HepG2 (cell line): ENCODE data around the gene TEX19. TPM values are rescaled to one million over a fixed set of nuclear protein-coding genes. Genes with fewer than 3 reads are reported as not detected.

ENCODE experiments used
- ATAC-seq: fragments of 200-7000 bp; cut with Tn5 transposase; 3 replicates; pipeline ENCODE4 v1.9.1; 2020; ENCODE audit warnings: mild to moderate bottlenecking, moderate library complexity
- BruUV-seq: library from RNA; stranded (reverse); fragments of 400-500 nt; replicated peaks from 2 replicates; lab custom pipeline; 2021; lab: Mats Ljungman, UMichigan
- CTCF ChIA-PET: fragments of 300-600 bp; formaldehyde crosslinking; extraction: SDS; loops from one replicate; lab custom pipeline; 2021; ENCODE audit warnings: low total read pairs, inconsistent platforms, low intra/inter-chr PET ratio; lab: Yijun Ruan, JAX
- POLR2A ChIA-PET: fragments of 350-600 bp; sonication (Branson Sonifier 250); formaldehyde crosslinking; loops from one replicate; lab custom pipeline; 2020; ENCODE audit warnings: antibody characterized with exemption, inconsistent platforms; lab: Yijun Ruan, JAX
- DNase-seq: peaks from one replicate; pipeline ENCODE4 v3.0.0-alpha.2; 2015; ENCODE audit warnings: low spot score
- FAIRE-seq: peaks from 3 replicates; lab custom pipeline; 2011; peaks lifted over from hg19 to GRCh38; lab: Jason Lieb, UNC
- H2AFZ ChIP-seq: one replicate; pipeline ENCODE4 v1.6.1; 2011; ENCODE audit warnings: low read length, inconsistent platforms
- H3K27ac ChIP-seq: fragments of 300-600 bp; 3 replicates; pipeline ENCODE4 v1.8.0; 2011; ENCODE audit warnings: mixed run types, mild to moderate bottlenecking, mixed read lengths, low read length, inconsistent platforms; ENCODE audit not compliant: insufficient read depth; ENCODE audit errors: extremely low read length
- H3K27me3 ChIP-seq, 2 experiments: fragments of 200-600 bp in 1 of 2; 2 replicates in 1 of 2; 3 replicates in 1 of 2; pipeline versions ENCODE4 v1.6.0 to v1.8.0; 2011; ENCODE audit warnings: low read length in 2 of 2, mild to moderate bottlenecking in 2 of 2, moderate library complexity in 2 of 2, inconsistent platforms in 1 of 2; ENCODE audit not compliant: insufficient read depth in 2 of 2, control insufficient read depth in 1 of 2
- H3K36me3 ChIP-seq, 2 experiments: fragments of 200-600 bp in 1 of 2; replicated peaks in 1 of 2; 2 replicates in 1 of 2; 3 replicates in 1 of 2; pipeline versions ENCODE4 v1.5.1 to v1.8.0; 2011; ENCODE audit warnings: low read length in 2 of 2, inconsistent platforms in 1 of 2; ENCODE audit not compliant: insufficient read depth in 2 of 2, control insufficient read depth in 1 of 2
- H3K4me1 ChIP-seq: 2 replicates; pipeline ENCODE4 v1.5.1; 2012; ENCODE audit warnings: low read length, inconsistent platforms; ENCODE audit not compliant: insufficient read depth
- H3K4me2 ChIP-seq: 2 replicates; pipeline ENCODE4 v1.6.0; 2011; ENCODE audit warnings: low read depth, low read length, inconsistent platforms
- H3K4me3 ChIP-seq, 3 experiments: fragments of 200-600 bp in 1 of 3; sonication (generic), shearing (Covaris generic) in 1 of 3; replicated peaks in 1 of 3; 2 replicates each; pipeline ENCODE4 v1.5.1; 2011 to 2016; ENCODE audit warnings: low read length in 3 of 3, inconsistent platforms in 2 of 3, low read depth in 2 of 3, mild to moderate bottlenecking in 2 of 3, control low read depth in 1 of 3, mixed read lengths in 1 of 3; ENCODE audit not compliant: insufficient read depth in 1 of 3
- H3K79me2 ChIP-seq: one replicate; pipeline ENCODE4 v1.6.1; 2011; ENCODE audit warnings: low read length, inconsistent platforms; ENCODE audit not compliant: insufficient read depth
- H3K9ac ChIP-seq: 2 replicates; pipeline ENCODE4 v1.6.0; 2011; ENCODE audit warnings: mild to moderate bottlenecking, low read depth, low read length, inconsistent platforms; ENCODE audit not compliant: insufficient read depth
- H3K9me3 ChIP-seq: 2 replicates; pipeline ENCODE4 v1.5.1; 2012; ENCODE audit warnings: mild to moderate bottlenecking, low read length
- H4K20me1 ChIP-seq: 2 replicates; pipeline ENCODE4 v1.6.0; 2011; ENCODE audit warnings: inconsistent platforms, mild to moderate bottlenecking, low read length, moderate library complexity; ENCODE audit not compliant: insufficient read depth
- CENPT ChIP-seq: sonication (generic); formaldehyde crosslinking; IDR thresholded peaks from 2 replicates; pipeline ENCODE4 v1.8.0; 2022; ENCODE audit warnings: low read depth, mild to moderate bottlenecking, moderate library complexity, missing genetic modification reagents
- CHD2 ChIP-seq: IDR thresholded peaks from 2 replicates; pipeline ENCODE4 v1.6.1; 2011; ENCODE audit warnings: low read depth, low read length, improper control_type of control experiment
- JUNB ChIP-seq: sonication (generic); formaldehyde crosslinking; IDR thresholded peaks from 2 replicates; pipeline ENCODE4 v1.8.0; 2022; ENCODE audit warnings: missing genetic modification reagents, mild to moderate bottlenecking, borderline replicate concordance
- MBNL3 ChIP-seq: fragments of 250-450 bp; sonication (Bioruptor Pico); conservative IDR thresholded peaks from 2 replicates; pipeline ENCODE4 v1.8.0; 2022; ENCODE audit warnings: mild to moderate bottlenecking, inconsistent platforms
- NAIF1 ChIP-seq: sonication (generic); formaldehyde crosslinking; IDR thresholded peaks from 2 replicates; pipeline ENCODE4 v1.5.0; 2020; ENCODE audit warnings: mild to moderate bottlenecking, missing genetic modification reagents, borderline replicate concordance
- NFRKB ChIP-seq: fragments of 450-650 bp; IDR thresholded peaks from 2 replicates; pipeline ENCODE4 v1.6.1; 2017
- NONO ChIP-seq, 2 experiments: fragments of 450-650 bp in 1 of 2; sonication (generic) in 1 of 2; formaldehyde crosslinking in 1 of 2; IDR thresholded peaks in 1 of 2; conservative IDR thresholded peaks in 1 of 2; 2 replicates each; pipeline versions ENCODE4 v1.6.1 to v1.8.0; 2017 to 2022; ENCODE audit warnings: mild to moderate bottlenecking in 1 of 2, missing genetic modification reagents in 1 of 2, moderate library complexity in 1 of 2
- PHF20 ChIP-seq: sonication (generic); formaldehyde crosslinking; IDR thresholded peaks from 2 replicates; pipeline ENCODE4 v1.5.0; 2020; ENCODE audit warnings: mild to moderate bottlenecking, missing genetic modification reagents
- RAD51 ChIP-seq: fragments of 450-650 bp; IDR thresholded peaks from 2 replicates; pipeline ENCODE4 v1.6.1; 2016; ENCODE audit warnings: borderline replicate concordance
- STAT5B ChIP-seq: sonication (generic); formaldehyde crosslinking; IDR thresholded peaks from 2 replicates; pipeline ENCODE4 v1.4.0; 2020; ENCODE audit warnings: missing genetic modification reagents
- ZKSCAN5 ChIP-seq: sonication (generic); formaldehyde crosslinking; IDR thresholded peaks from 2 replicates; pipeline ENCODE4 v1.5.1; 2020; ENCODE audit warnings: mild to moderate bottlenecking, missing genetic modification reagents
- ZNF562 ChIP-seq: sonication (generic); formaldehyde crosslinking; IDR thresholded peaks from 2 replicates; pipeline ENCODE4 v1.8.0; 2022; ENCODE audit warnings: missing genetic modification reagents, borderline replicate concordance
- ZNF564 ChIP-seq: sonication (generic); formaldehyde crosslinking; IDR thresholded peaks from 2 replicates; pipeline ENCODE4 v1.8.1; 2023; ENCODE audit warnings: mild to moderate bottlenecking, missing genetic modification reagents
- WGBS: methylation state at CpG from one replicate; pipeline ENCODE4 v1.1.6; 2017; ENCODE audit warnings: low lambda C conversion rate; 5-methylcytosine and 5-hydroxymethylcytosine counted together
- in situ Hi-C: cut with HindIII; loops from 2 replicates; pipeline ENCODE4 v1.10.0; 2017; ENCODE audit warnings: low pct_unique_long_range_greater_than_20kb; ENCODE audit not compliant: extremely low pct_ligation_motif_present
- intact Hi-C: fragments of 100-400 bp; cut with micrococcal nuclease; formaldehyde crosslinking; loops from one replicate; pipeline ENCODE4 v1.10.0; 2022; ENCODE audit not compliant: unreplicated experiment
- polyA plus RNA-seq, 8 experiments: library from polyadenylated mRNA; depleted of rRNA in 3 of 8; stranded (reverse) in 7 of 8; unstranded in 1 of 8; fragments of >200 nt; fragmentation: Illumina TruSeq in 4 of 8; extraction: Trizol in 4 of 8; gene quantifications; 2 replicates each; pipeline versions ENCODE4 v1.2.1 to v1.2.3, GENCODE V29; 2011 to 2016; ENCODE audit warnings: low read depth in 4 of 8, missing spikeins in 1 of 8, mixed read lengths in 1 of 8; ENCODE audit not compliant: insufficient read depth in 1 of 8
- total RNA-seq, 5 experiments: library from RNA; depleted of rRNA; stranded (reverse); fragments of >200 nt; fragmentation: Illumina TruSeq; extraction: Trizol; gene quantifications; 2 replicates each; pipeline ENCODE4 v1.2.3, GENCODE V29; 2016; ENCODE audit warnings: low read depth in 1 of 5
- TF ChIP-seq, protein P1 (sequence below), 2 experiments: IDR thresholded peaks; 2 replicates each; pipeline ENCODE4 v1.6.1; 2011 to 2012; ENCODE audit warnings: low read length in 2 of 2, borderline replicate concordance in 1 of 2, low read depth in 1 of 2, mild to moderate bottlenecking in 1 of 2, moderate library complexity in 1 of 2

TEX19 gene
- total and polyA plus RNA-seq, 2 of the 13 experiments (the other 11 are each of a cell fraction or from before 2014, with no cell fraction given) = 1.3 to 6.0 TPM

DNA sequence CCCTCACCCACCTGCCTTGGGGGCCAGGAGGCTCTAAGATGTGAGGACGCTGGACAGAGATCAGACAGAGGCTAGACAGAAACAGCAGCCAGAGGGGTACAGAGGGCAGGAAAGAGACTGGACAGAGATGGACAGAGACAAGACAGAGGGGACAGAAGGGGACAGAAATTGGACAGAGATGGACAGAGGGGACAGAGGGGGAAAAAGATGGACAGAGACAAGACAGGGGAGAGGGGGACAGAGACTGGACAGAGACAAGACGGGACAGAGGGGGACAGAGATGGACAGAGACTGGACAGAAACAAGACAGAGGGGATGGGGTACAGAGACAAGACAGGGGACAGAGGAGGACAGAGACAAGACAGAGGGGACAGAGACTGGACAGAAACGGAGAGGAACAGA, 28.7 kb downstream of the TEX19 start:
- ChIA-PET POLR2A (interaction anchor here (0.9 to 1.6 kb wide), 5 partner anchors 11 to 31 kb away, joined by 3 to 4 read pairs (median 4); no protein-coding TSS in a partner anchor), CTCF (no interaction called here)
- BruUV-seq = no TSS peak
- Histone ChIP-seq H3K4me1 (peaks cover 34% of the 10 kb centered on the region), H3K27me3 (peaks cover 8 to 31% of the 10 kb centered on the region in 2 experiments; a peak in 3 of 5 replicates), H3K9ac (no peak overlapping the region), H3K27ac (no peak overlapping the region), H2AFZ (no peak overlapping the region), H3K79me2 (no peaks in the 10 kb centered on the region), H4K20me1 (no peaks in the 10 kb centered on the region), H3K36me3 (peaks cover 6 to 8% of the 10 kb centered on the region in 2 experiments; a peak in 3 of 5 replicates), H3K4me2 (peak overlapping the region; percentile 49; the same call in 1 of the 2 replicates), H3K9me3 (no peaks in the 10 kb centered on the region), H3K4me3 (peak overlapping the region in 1 of 3 experiments; percentile 26; a peak in 1 of 6 replicates)
- no peak for ATAC-seq
- DNase-seq = no peak
- intact Hi-C loops (loop anchor here (5.0 kb wide), 1 partner anchor 35 kb away; no protein-coding TSS in a partner anchor), in situ Hi-C loops (loop anchor here (5.0 kb wide), 1 partner anchor 35 kb away; no protein-coding TSS in a partner anchor)
- no peak for FAIRE-seq
- WGBS = 35% methylated on average over 3 of the region's 3 CpGs
- TF ChIP-seq ZKSCAN5 (CRISPR knock-in tag) (no peak), PHF20 (CRISPR knock-in tag) (0 out of 2 replicates have a peak, but pooled peaks have one; percentile 36), NONO (IDR thresholded peaks at IDR 0.05) (0 out of 2 replicates have a peak, but pooled peaks have one; percentile 66), NONO (CRISPR knock-in tag; conservative IDR thresholded peaks at IDR 0.05) (no peak), NAIF1 (CRISPR knock-in tag) (no peak), MBNL3 (CRISPR knock-in tag) (no peak), JUNB (CRISPR knock-in tag) (0 out of 2 replicates have a peak, but pooled peaks have one; percentile 23), NFRKB (0 out of 2 replicates have a peak, but pooled peaks have one; percentile 7), CENPT (CRISPR knock-in tag) (no peak), ZNF562 (CRISPR knock-in tag) (no peak), CHD2 (no peak), STAT5B (CRISPR knock-in tag) (no peak), ZNF564 (CRISPR knock-in tag) (0 out of 2 replicates have a peak, but pooled peaks have one; percentile 17), RAD51 (0 out of 2 replicates have a peak, but pooled peaks have one; percentile 23)
- TF ChIP-seq, protein P1, sequence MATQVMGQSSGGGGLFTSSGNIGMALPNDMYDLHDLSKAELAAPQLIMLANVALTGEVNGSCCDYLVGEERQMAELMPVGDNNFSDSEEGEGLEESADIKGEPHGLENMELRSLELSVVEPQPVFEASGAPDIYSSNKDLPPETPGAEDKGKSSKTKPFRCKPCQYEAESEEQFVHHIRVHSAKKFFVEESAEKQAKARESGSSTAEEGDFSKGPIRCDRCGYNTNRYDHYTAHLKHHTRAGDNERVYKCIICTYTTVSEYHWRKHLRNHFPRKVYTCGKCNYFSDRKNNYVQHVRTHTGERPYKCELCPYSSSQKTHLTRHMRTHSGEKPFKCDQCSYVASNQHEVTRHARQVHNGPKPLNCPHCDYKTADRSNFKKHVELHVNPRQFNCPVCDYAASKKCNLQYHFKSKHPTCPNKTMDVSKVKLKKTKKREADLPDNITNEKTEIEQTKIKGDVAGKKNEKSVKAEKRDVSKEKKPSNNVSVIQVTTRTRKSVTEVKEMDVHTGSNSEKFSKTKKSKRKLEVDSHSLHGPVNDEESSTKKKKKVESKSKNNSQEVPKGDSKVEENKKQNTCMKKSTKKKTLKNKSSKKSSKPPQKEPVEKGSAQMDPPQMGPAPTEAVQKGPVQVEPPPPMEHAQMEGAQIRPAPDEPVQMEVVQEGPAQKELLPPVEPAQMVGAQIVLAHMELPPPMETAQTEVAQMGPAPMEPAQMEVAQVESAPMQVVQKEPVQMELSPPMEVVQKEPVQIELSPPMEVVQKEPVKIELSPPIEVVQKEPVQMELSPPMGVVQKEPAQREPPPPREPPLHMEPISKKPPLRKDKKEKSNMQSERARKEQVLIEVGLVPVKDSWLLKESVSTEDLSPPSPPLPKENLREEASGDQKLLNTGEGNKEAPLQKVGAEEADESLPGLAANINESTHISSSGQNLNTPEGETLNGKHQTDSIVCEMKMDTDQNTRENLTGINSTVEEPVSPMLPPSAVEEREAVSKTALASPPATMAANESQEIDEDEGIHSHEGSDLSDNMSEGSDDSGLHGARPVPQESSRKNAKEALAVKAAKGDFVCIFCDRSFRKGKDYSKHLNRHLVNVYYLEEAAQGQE (IDR thresholded peaks at IDR 0.05; ENCODE audit: borderline replicate concordance in 1 of 2, low read depth in 1 of 2, low read length in 2 of 2) = peak in 1 of 2 experiments; percentile 76; a peak in 3 of 4 replicates
